Measurements from ENCODE around the gene CEACAM20. TPM values are rescaled to one million over a fixed set of nuclear protein-coding genes. Genes with fewer than 3 reads are reported as not detected.
A peak's percentile ranks its signal among the peaks of the same experiment; 100 is the strongest.

The CEACAM20 gene
- total and polyA plus RNA-seq, 2 of the 13 experiments (the other 11 are each of a cell fraction or from before 2014, with no cell fraction given) = 0.04 TPM; not detected in 1

GRCh38 chr19:44499962-44500949 lies 29.2 kb downstream of the CEACAM20 start, which contains the start of gene ZNF180 (continued):
- TF ChIP-seq NR0B2 (CRISPR knock-in tag; IDR thresholded peaks at IDR 0.05) = peak; percentile 94
- no peak for TF ChIP-seq CEBPZ (IDR thresholded peaks at IDR 0.05; ENCODE audit: low read length)
- peak; percentile 57; the same call in 1 of the 2 replicates for TF ChIP-seq NAIF1 (CRISPR knock-in tag; IDR thresholded peaks at IDR 0.05; ENCODE audit: borderline replicate concordance)
- TF ChIP-seq PATZ1 (CRISPR knock-in tag; IDR thresholded peaks at IDR 0.05) = peak; percentile 92
- no peak for TF ChIP-seq SP1 (IDR thresholded peaks at IDR 0.05)
- peak; percentile 64; the same call in 1 of the 2 replicates for TF ChIP-seq SP1 (CRISPR knock-in tag; IDR thresholded peaks at IDR 0.05)
- no peak for TF ChIP-seq RFX5 (IDR thresholded peaks at IDR 0.05; ENCODE audit: low read depth, low read length)
- no peak for TF ChIP-seq NR3C1 (CRISPR knock-in tag; IDR thresholded peaks at IDR 0.05)
- TF ChIP-seq JDP2 (CRISPR knock-in tag; IDR thresholded peaks at IDR 0.05; ENCODE audit: borderline replicate concordance) = no peak; the same call in 1 of the 2 replicates
- peak; percentile 69; the same call in 1 of the 2 replicates for TF ChIP-seq ZNF737 (CRISPR knock-in tag; IDR thresholded peaks at IDR 0.05; ENCODE audit: borderline replicate concordance)
- TF ChIP-seq ZNF296 (CRISPR knock-in tag; conservative IDR thresholded peaks at IDR 0.05) = no peak
- peak; percentile 89; the same call in 1 of the 2 replicates for TF ChIP-seq ZNF788 (CRISPR knock-in tag; IDR thresholded peaks at IDR 0.05; ENCODE audit: borderline replicate concordance)
- TF ChIP-seq MYC (CRISPR knock-in tag; IDR thresholded peaks at IDR 0.05; ENCODE audit: borderline replicate concordance) = peak; percentile 90
- TF ChIP-seq KDM3A (CRISPR knock-in tag; IDR thresholded peaks at IDR 0.05; ENCODE audit: low read depth) = peak; percentile 69; the same call in 1 of the 2 replicates
- TF ChIP-seq KDM1A (CRISPR knock-in tag; IDR thresholded peaks at IDR 0.05) = no peak
- peak; percentile 96 for TF ChIP-seq IRF2 (CRISPR knock-in tag; IDR thresholded peaks at IDR 0.05)
- no peak for TF ChIP-seq PHB2 (IDR thresholded peaks at IDR 0.05; ENCODE audit: partially characterized antibody)
- TF ChIP-seq EHMT2 (IDR thresholded peaks at IDR 0.05; ENCODE audit: borderline replicate concordance, low read depth, low read length) = no peak
- peak; percentile 80 for TF ChIP-seq POLR2AphosphoS5 (IDR thresholded peaks at IDR 0.05; ENCODE audit: low read depth, low read length)
- TF ChIP-seq PCBP1 (IDR thresholded peaks at IDR 0.05; ENCODE audit: borderline replicate concordance, low read depth, low read length) = peak; percentile 91
- no peak for TF ChIP-seq ZNF569 (CRISPR knock-in tag; IDR thresholded peaks at IDR 0.05; ENCODE audit: borderline replicate concordance)
- TF ChIP-seq ZNF431 (CRISPR knock-in tag; IDR thresholded peaks at IDR 0.05; ENCODE audit: borderline replicate concordance, low read depth) = peak; percentile 45; the same call in 1 of the 2 replicates
- TF ChIP-seq GTF2F1 (IDR thresholded peaks at IDR 0.05; ENCODE audit: low read length) = no peak

Data from HepG2 (cell line).